PC-3 (cell line): ENCODE measurements around the gene MYADM.

ENCODE experiments used
- CTCF ChIP-seq: fragments of 300-600 bp; sonication (generic); conservative IDR thresholded peaks from 2 replicates; pipeline ENCODE4 v1.5.1; 2017; ENCODE audit warnings: antibody characterized with exemption, low read depth, mild to moderate bottlenecking, low read length
- EZH2 ChIP-seq: fragments of 300-600 bp; sonication (generic); IDR thresholded peaks from one replicate; pipeline ENCODE4 v1.6.1; 2017; ENCODE audit warnings: antibody characterized with exemption, mild to moderate bottlenecking, low read length; ENCODE audit not compliant: unreplicated experiment
- EZH2phosphoT487 ChIP-seq: fragments of 300-600 bp; sonication (generic); IDR thresholded peaks from 2 replicates; pipeline ENCODE4 v1.6.1; 2018; ENCODE audit warnings: mild to moderate bottlenecking, antibody characterized with exemption, low read length, borderline replicate concordance

DNA sequence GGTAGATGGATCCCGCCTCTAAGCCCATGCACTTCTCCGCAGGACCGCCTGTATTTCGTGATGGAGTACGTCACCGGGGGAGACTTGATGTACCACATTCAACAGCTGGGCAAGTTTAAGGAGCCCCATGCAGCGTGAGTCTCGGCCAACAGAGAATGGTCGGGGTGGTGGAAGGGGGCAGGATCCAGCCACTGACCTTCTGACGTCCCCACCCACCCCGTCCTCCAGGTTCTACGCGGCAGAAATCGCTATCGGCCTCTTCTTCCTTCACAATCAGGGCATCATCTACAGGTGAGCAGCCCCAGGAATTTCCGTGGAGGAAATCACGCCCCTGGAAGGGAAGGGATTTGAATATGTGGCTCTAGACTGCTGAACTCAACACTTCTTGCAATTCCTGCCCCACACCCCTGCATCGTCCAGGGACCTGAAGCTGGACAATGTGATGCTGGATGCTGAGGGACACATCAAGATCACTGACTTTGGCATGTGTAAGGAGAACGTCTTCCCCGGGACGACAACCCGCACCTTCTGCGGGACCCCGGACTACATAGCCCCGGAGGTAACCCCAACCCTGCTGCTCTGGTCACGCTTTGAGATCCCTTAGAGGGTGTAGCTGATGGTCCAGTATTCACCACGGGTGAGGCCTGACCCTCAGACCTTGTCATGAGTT, 32.6 kb downstream of the MYADM start:
- TF ChIP-seq EZH2 (no peak), CTCF (no peak), EZH2phosphoT487 (no peak)
